ENCODE measurements around the gene POU2AF2. TPM values are rescaled to one million over a fixed set of nuclear protein-coding genes. Genes with fewer than 3 reads are reported as not detected.

Gene POU2AF2
- total RNA-seq, 6 donors from 2014 or later: 0.24 TPM; not detected in 5

- no peak for DNase-seq
- no peaks in the 10 kb centered on the region for H3K36me3 ChIP-seq
- peak in 1 of 2 donors; percentile 67 for ATAC-seq (ENCODE audit: low FRiP score in 2 of 2)
- 26 to 68% methylated on average over 2 to 12 of the region's 57 CpGs for WGBS, 2 donors
- H3K27ac ChIP-seq: peak within 1 kb of the TSS; percentile 83 to 93 (median 88)
- no peak for TF ChIP-seq POLR2A (IDR thresholded peaks at IDR 0.05)
- TF ChIP-seq EP300 (IDR thresholded peaks at IDR 0.05): no peak
- no peak for TF ChIP-seq CTCF (IDR thresholded peaks at IDR 0.05)
- no peak for TF ChIP-seq POLR2AphosphoS5 (IDR thresholded peaks at IDR 0.05)
- H3K9me3 ChIP-seq: no peaks in the 10 kb centered on the region
- H3K4me1 ChIP-seq: peaks cover 3 to 39% (median 29%) of the 10 kb centered on the region in 4 donors
- H3K4me3 ChIP-seq: peak within 1 kb of the TSS; percentile 22 to 62 (median 55)
- H3K27me3 ChIP-seq: peaks cover 0 to 14% (median 0%) of the 10 kb centered on the region in 4 donors
Measured at GRCh38 chr11:111298413-111299100, 53.0 kb downstream of the POU2AF2 start, which contains the start of gene POU2AF3. Gene POU2AF3 (plus strand): TSS chr11:111298546. CDS start chr11:111298582, 36 bp downstream.

- Histone ChIP-seq H3K9me3 (no peaks in the 10 kb centered on the region), H3K27ac (peak overlapping the region; percentile 83 to 93 (median 88))
- 4 to 5% methylated on average over 34 to 44 of the region's 77 CpGs for WGBS, 2 donors
Measured at GRCh38 chr11:111299101-111300026, 53.8 kb downstream of the POU2AF2 start.

GRCh38 chr11:111300569-111300968 lies 55.0 kb downstream of the POU2AF2 start:
- no peak for DNase-seq
- TF ChIP-seq CTCF (IDR thresholded peaks at IDR 0.05) (no peak), POLR2A (IDR thresholded peaks at IDR 0.05) (no peak), EP300 (IDR thresholded peaks at IDR 0.05) (no peak), POLR2AphosphoS5 (IDR thresholded peaks at IDR 0.05) (no peak)
- WGBS, 2 donors: 74 to 83% methylated on average over 9 of the region's 9 CpGs

More at GRCh38 chr11:111299101-111300026, 53.8 kb downstream of the POU2AF2 start:
- Histone ChIP-seq H3K27me3 (peaks cover 0 to 14% (median 0%) of the 10 kb centered on the region in 4 donors), H3K4me3 (peak overlapping the region; percentile 22 to 62 (median 55)), H3K36me3 (no peaks in the 10 kb centered on the region), H3K4me1 (peaks cover 3 to 39% (median 29%) of the 10 kb centered on the region in 4 donors)
- ATAC-seq (ENCODE audit: low FRiP score in 2 of 2) (peak; percentile 78 to 86), DNase-seq (peak; percentile 73 to 93)
- TF ChIP-seq EP300 (IDR thresholded peaks at IDR 0.05) (no peak), CTCF (IDR thresholded peaks at IDR 0.05) (peak; percentile 38 to 90 (median 74)), POLR2A (IDR thresholded peaks at IDR 0.05) (peak in 2 of 4 donors; percentile 47 to 56), POLR2AphosphoS5 (IDR thresholded peaks at IDR 0.05) (no peak)

GRCh38 chr11:111301004-111301841 lies 55.7 kb downstream of the POU2AF2 start:
- Histone ChIP-seq H3K4me1 (peaks cover 3 to 39% (median 29%) of the 10 kb centered on the region in 4 donors), H3K9me3 (no peaks in the 10 kb centered on the region), H3K36me3 (no peaks in the 10 kb centered on the region), H3K27ac (peak overlapping the region in 2 of 4 donors; percentile 65 to 93), H3K4me3 (no peak overlapping the region), H3K27me3 (peaks cover 0 to 14% (median 0%) of the 10 kb centered on the region in 4 donors)
- ATAC-seq (ENCODE audit: low FRiP score in 2 of 2) (no peak), DNase-seq (no peak)
- TF ChIP-seq POLR2AphosphoS5 (IDR thresholded peaks at IDR 0.05) (no peak), EP300 (IDR thresholded peaks at IDR 0.05) (no peak), CTCF (IDR thresholded peaks at IDR 0.05) (no peak), POLR2A (IDR thresholded peaks at IDR 0.05) (no peak)
- WGBS, 2 donors: 71 to 72% methylated on average over 5 of the region's 5 CpGs

More at GRCh38 chr11:111300569-111300968, 55.0 kb downstream of the POU2AF2 start:
- Histone ChIP-seq H3K27ac (peak overlapping the region in 3 of 4 donors; percentile 84 to 93 (median 91)), H3K36me3 (no peaks in the 10 kb centered on the region), H3K4me3 (no peak overlapping the region), H3K9me3 (no peaks in the 10 kb centered on the region), H3K27me3 (peaks cover 0 to 14% (median 0%) of the 10 kb centered on the region in 4 donors), H3K4me1 (peaks cover 3 to 39% (median 29%) of the 10 kb centered on the region in 4 donors)
- ATAC-seq (ENCODE audit: low FRiP score in 2 of 2): no peak
